ENCODE results near the gene ENKD1.

Gene ENKD1

GRCh38 chr16:67678354-67679023 lies 11.9 kb upstream of the ENKD1 start:
- no peak for DNase-seq

- DNase-seq, result no peak
Measured at GRCh38 chr16:67677712-67678111, 11.2 kb upstream of the ENKD1 start.

GRCh38 chr16:67676939-67677338 lies 10.4 kb upstream of the ENKD1 start:
- DNase-seq, result no peak

- DNase-seq, result no peak
Measured at GRCh38 chr16:67676516-67676915, 10.0 kb upstream of the ENKD1 start.

- no peak for DNase-seq
Measured at GRCh38 chr16:67675999-67676398, 9.4 kb upstream of the ENKD1 start.

GRCh38 chr16:67675579-67675935 lies 9.0 kb upstream of the ENKD1 start:
- no peak for DNase-seq

GRCh38 chr16:67674851-67675578 lies 8.5 kb upstream of the ENKD1 start:
- no peak for DNase-seq

GRCh38 chr16:67673712-67674580 lies 7.4 kb upstream of the ENKD1 start:
- no peak for DNase-seq

GRCh38 chr16:67672739-67673662 lies 6.5 kb upstream of the ENKD1 start:
- peak; percentile 66 for DNase-seq

- DNase-seq, result no peak
Measured at GRCh38 chr16:67672306-67672705, 5.8 kb upstream of the ENKD1 start.

GRCh38 chr16:67669499-67670101 lies 3.0 kb upstream of the ENKD1 start:
- no peak for DNase-seq

- DNase-seq, result peak; percentile 33
Measured at GRCh38 chr16:67668495-67669157, 2.1 kb upstream of the ENKD1 start.

GRCh38 chr16:67667817-67668494 lies 1.4 kb upstream of the ENKD1 start:
- DNase-seq, result peak; percentile 86

- no peak for DNase-seq
Measured at GRCh38 chr16:67667453-67667816, 885 bp upstream of the ENKD1 start.

GRCh38 chr16:67666032-67666551 lies 458 bp downstream of the ENKD1 start:
- no peak for DNase-seq

GRCh38 chr16:67665598-67665997 lies 952 bp downstream of the ENKD1 start:
- no peak for DNase-seq

- no peak for DNase-seq
Measured at GRCh38 chr16:67664871-67665270, 1.7 kb downstream of the ENKD1 start.

- DNase-seq, result no peak
Measured at GRCh38 chr16:67664258-67664657, 2.3 kb downstream of the ENKD1 start.

- no peak for DNase-seq
Measured at GRCh38 chr16:67663877-67664222, 2.7 kb downstream of the ENKD1 start.

- DNase-seq, result peak; percentile 37
Measured at GRCh38 chr16:67663151-67663876, 3.2 kb downstream of the ENKD1 start.

All from CD4-positive, alpha-beta T cell treated with Interleukin-6 for 4 hours (primary cell).